ENCODE results near the gene CDC42EP2. TPM values are rescaled to one million over a fixed set of nuclear protein-coding genes. Genes with fewer than 3 reads are reported as not detected.
A peak's percentile ranks its signal among the peaks of the same experiment; 100 is the strongest.

The CDC42EP2 gene
- total RNA-seq, 1 donor from 2014 or later, result 6.1 TPM

GRCh38 chr11:65297026-65297672 lies 17.5 kb upstream of the CDC42EP2 start:
- FAIRE-seq (no peak), DNase-seq (ENCODE audit: low spot score in 2 of 2) (no peak)

GRCh38 chr11:65298131-65298535 lies 16.5 kb upstream of the CDC42EP2 start:
- no peak for DNase-seq (ENCODE audit: low spot score in 2 of 2)
- FAIRE-seq, result no peak

- DNase-seq (ENCODE audit: low spot score in 2 of 2) (no peak), FAIRE-seq (no peak)
These were observed 15.9 kb upstream of the CDC42EP2 start for GRCh38 chr11:65298655-65299179.

GRCh38 chr11:65300621-65301275 lies 13.9 kb upstream of the CDC42EP2 start:
- FAIRE-seq (no peak), DNase-seq (ENCODE audit: low spot score in 2 of 2) (no peak)

GRCh38 chr11:65301491-65302329 lies 13.0 kb upstream of the CDC42EP2 start:
- FAIRE-seq (no peak), DNase-seq (ENCODE audit: low spot score in 2 of 2) (no peak)

GRCh38 chr11:65303555-65303954 lies 11.1 kb upstream of the CDC42EP2 start:
- no peak for FAIRE-seq

GRCh38 chr11:65304110-65304509 lies 10.6 kb upstream of the CDC42EP2 start:
- FAIRE-seq, result no peak
- DNase-seq (ENCODE audit: low spot score in 2 of 2), result no peak

More at GRCh38 chr11:65303555-65303954, 11.1 kb upstream of the CDC42EP2 start:
- no peak for DNase-seq (ENCODE audit: low spot score in 2 of 2)

- FAIRE-seq, result no peak
- no peak for DNase-seq (ENCODE audit: low spot score in 2 of 2)
These were observed 10.1 kb upstream of the CDC42EP2 start for GRCh38 chr11:65304613-65305012.

- DNase-seq (ENCODE audit: low spot score in 2 of 2), result no peak
- FAIRE-seq, result no peak
These were observed 9.0 kb upstream of the CDC42EP2 start for GRCh38 chr11:65305501-65306268.

GRCh38 chr11:65307298-65308229 lies 7.1 kb upstream of the CDC42EP2 start:
- FAIRE-seq, result no peak
- no peak for DNase-seq (ENCODE audit: low spot score in 2 of 2)

GRCh38 chr11:65308281-65308891 lies 6.3 kb upstream of the CDC42EP2 start:
- FAIRE-seq (no peak), DNase-seq (ENCODE audit: low spot score in 2 of 2) (no peak)

GRCh38 chr11:65309006-65309405 lies 5.7 kb upstream of the CDC42EP2 start:
- no peak for FAIRE-seq
- no peak for DNase-seq (ENCODE audit: low spot score in 2 of 2)

- FAIRE-seq (no peak), DNase-seq (ENCODE audit: low spot score in 2 of 2) (no peak)
These were observed 4.5 kb upstream of the CDC42EP2 start for GRCh38 chr11:65310215-65310614.

GRCh38 chr11:65310736-65311135 lies 3.9 kb upstream of the CDC42EP2 start:
- DNase-seq (ENCODE audit: low spot score in 2 of 2) (no peak), FAIRE-seq (no peak)

GRCh38 chr11:65311170-65311678 lies 3.4 kb upstream of the CDC42EP2 start:
- DNase-seq (ENCODE audit: low spot score in 2 of 2), result no peak
- no peak for FAIRE-seq

GRCh38 chr11:65315204-65315865 lies 669 bp downstream of the CDC42EP2 start:
- FAIRE-seq, result no peak
- DNase-seq (ENCODE audit: low spot score in 2 of 2), result peak; percentile 74

GRCh38 chr11:65315866-65316226 lies 1.2 kb downstream of the CDC42EP2 start:
- no peak for DNase-seq (ENCODE audit: low spot score in 2 of 2)
- no peak for FAIRE-seq
